HG03457 (cell line): ENCODE measurements around the gene GORASP2.
"Not testable (repeated sequence)": the region's sequence is repeated elsewhere in the genome, so short reads cannot be mapped to it uniquely, and the experiment has no call there.

Experiments
- ATAC-seq: cut with Tn5 transposase; IDR thresholded peaks from one replicate; pipeline ENCODE4 v1.9.1; 2021; ENCODE audit warnings: moderate number of reproducible peaks; ENCODE audit not compliant: unreplicated experiment

GORASP2 gene

DNA sequence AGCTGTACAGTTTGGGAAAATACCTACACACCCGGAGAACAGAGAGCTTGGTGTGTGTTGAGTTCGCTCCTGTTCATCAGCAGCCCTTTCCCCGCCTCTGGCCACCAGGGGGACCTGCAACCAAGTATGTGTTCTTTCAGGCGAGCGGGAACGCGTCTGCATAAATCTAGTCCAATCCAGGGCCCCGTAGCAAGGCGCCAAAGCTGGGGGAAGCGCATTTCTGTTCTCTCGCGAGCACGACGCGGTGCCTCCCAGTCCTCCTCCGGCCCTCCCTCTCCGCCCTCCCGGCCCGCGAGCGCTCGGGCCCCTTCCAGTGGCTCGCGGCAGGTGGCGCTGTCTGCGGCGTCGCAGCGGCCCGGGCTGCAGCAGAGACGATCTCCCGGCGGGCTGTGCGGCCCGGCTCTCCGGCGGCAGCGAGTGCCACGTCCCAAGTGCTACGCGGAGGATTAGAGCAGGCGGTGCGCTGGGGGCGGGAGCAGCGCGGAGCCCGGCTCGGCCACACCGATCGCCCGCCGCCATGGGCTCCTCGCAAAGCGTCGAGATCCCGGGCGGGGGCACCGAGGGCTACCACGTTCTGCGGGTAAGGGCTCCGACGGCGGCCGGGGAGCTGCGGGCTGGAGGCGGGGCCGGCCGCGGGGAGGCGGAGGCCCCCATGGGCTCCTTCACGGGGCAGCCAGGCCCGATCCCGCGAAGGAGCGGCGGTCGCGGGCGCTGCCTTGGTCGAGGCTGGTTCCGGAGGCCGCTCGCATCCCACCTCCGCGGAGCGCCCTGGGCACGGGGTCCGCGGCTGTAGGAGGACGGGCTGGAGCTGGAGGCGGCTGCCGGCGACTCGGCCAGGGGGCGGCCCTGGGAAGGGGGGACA lies at the start of gene GORASP2:
TSS of gene GORASP2 (plus strand) at position 430 of the 862 bp plus-strand sequence. CDS start at position 518, 88 bp downstream.
- ATAC-seq = peak; percentile 93

DNA sequence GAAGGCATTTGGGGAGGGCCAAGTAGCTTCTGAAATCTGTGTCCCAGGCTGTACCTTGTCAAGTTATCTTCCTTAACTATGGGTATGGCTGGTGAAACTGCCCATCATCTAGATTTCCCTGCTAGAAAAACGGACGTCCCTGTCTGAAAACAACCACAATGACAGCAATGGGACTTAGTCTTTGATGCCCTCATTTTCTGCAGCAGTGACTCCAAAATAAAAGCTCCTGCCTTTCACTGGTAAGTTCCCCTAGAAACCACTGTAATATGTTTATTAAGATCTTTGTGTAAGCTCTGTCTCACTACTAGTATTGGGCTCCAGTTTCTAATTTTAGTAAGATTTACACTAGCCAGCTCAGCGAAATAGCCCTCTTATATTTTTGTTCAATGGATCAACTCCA lies 47.2 kb upstream of the GORASP2 start:
- ATAC-seq = no peak

DNA sequence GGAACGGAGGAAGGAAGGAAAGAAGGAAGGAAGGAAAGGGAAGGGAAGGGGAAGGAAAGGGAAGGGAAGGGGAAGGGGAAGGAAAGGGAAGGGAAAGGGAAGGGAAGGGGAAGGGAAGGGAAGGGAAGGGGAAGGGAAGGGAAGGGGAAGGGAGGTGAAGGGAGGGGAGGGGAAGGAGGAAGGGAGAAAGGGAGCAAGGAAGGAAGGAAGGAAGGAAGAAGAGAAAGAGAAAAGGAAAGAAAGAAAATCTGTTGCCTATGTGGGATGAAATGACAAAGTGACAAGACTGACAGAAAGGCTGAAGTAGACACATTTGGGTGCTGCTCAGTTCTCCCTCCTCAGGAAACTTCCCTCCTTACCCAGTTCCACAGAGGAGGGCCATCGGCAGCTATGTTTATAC lies 46.3 kb upstream of the GORASP2 start:
- no peak for ATAC-seq

DNA sequence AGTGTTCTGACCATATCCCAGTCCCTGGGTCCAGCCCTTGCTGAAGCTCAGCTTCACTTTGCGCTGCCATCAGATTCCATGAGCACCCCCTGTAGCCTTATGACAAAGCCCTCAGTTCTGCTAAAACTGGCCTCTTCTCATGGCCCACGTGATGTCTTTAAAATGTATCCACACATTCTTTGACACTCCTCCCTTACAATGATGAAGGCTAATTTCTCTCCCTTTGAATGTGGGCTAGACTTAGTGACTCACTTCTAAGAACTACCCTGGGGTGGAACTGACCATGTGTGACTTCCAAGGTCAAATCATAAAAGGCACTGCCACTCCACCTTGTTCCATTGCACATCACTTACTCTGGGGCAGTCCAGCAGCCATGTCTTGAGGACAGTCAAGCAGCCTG lies 45.4 kb upstream of the GORASP2 start:
- no peak for ATAC-seq

DNA sequence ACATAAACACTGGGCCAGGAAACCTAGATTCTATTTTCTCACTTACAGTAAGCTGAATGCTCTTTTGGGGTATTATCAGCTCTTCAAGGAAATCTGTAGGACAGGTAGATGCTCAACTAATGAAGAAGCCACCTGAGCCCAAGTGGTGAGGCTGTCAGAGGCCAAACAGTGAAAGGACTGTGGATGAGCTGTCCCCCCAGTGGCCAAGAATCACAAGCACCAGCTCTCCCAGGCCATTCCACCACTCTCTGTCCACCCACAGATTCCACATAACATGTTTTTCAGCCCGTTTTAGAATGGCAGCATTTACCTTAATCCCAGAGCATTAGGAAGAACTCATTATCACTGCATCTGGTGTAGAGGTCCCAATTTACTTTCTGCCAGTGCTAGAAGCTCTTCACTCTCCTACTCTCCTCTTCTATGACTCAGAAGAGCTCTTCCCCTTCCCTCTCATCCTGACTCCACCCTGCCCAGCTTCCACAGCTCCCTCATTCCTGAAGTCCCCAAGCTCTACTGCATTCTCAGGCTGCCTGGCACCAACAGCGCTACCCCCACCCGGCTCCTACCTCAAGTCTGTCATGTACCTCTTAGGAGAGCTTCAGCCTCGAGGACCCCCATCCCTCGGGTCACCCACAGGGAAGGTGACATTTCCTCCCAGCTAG lies 43.8 kb upstream of the GORASP2 start:
- no peak for ATAC-seq

DNA sequence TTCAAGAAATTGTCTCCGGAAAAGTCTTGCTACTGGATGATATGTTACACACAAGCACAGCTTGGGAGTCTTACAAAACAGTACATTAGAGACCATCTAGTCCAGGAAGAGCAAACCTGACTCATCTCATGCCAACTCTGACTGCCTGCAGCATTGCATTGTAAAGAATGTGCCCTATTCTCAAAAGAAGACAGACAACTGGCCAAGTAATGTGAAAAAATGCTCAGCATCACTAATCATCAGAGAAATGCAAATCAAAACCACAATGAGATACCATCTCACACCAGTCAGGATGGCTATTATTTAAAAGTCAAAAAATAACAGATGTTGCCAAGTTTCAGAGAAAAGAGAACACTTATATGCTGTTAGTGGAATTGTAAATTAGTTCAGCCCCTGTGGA lies 42.7 kb upstream of the GORASP2 start:
- ATAC-seq = no peak

DNA sequence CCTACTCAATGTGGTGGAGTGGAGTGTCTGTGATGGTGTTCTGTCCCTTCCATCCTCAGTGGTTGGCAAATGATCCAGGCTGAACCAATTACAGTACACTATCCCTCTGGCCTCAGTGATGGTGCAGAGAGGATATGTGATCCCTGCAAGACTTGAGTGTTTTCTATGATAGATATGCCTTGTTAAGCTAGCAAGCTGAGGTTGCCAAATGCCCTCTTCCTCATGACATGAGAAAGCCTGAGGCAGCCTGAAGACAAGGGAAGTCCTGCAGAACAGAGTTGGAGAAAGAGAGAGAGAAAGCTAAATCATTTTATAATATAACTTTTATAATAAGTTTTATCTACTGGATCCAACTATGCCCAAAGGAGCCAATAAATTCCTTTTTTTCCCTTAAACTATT lies 41.6 kb upstream of the GORASP2 start:
- no peak for ATAC-seq

DNA sequence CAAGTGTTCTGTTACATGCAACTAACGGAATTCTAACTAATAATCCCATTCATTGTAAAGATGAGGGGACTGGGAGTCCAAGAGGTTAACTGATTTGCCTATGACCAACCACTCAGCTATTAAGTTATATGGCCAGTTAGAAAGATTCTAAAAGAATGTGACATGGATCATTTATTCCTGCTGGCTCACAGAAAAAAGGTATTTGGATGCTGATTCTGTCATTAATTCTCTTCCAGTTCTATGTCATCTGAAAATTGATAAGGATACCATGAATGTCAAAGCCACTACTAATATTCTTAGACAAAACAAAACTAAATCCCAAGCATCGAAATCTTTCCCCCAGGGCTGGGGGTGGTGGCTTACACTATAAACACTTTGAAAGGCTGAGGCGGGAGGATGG lies 41.2 kb upstream of the GORASP2 start:
- ATAC-seq = no peak

DNA sequence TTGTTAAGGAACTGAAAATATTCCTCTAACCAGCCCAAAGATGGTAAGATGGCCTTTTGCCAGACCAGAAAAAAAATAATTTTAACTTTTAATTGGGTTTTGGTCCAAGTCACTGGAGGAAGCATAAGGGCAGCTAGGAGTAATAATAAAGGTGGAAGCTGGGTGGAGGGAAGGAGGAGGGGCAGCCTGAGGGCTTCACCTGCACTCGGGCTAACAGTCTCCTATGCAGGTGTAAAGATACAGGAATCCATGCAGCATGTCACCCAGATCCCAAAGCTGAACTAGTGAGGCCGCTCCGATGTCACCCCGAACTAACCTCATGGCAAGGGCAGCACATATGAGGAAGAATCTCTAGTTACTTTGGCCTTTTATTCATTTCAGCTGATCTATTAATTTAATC lies 37.2 kb upstream of the GORASP2 start:
- no peak for ATAC-seq

DNA sequence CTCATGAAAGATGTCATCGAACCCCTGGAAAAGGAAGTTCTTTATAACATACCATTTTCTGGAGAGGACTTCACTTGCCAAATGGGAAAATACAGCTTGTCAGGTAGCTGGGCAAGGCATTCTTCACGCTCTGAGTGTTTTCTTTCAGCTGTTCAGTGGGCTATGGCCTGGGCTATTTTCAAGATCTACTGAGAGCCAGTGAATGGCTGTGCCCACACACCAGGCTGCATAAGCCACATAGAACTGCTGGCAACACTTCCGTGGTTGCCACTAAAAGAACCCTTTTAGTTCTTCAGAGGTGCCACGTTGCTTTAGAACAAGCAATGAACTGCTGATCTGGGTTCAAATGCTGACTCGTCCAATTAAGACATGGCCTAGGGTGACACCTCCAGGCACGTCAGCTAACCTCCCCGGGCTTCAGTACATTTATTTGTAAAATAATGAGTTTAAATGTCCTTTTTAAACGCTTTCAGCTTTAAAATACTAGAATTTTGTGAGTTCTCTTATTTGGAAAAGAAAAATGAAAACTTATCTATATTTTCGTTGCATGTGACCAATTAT lies 36.6 kb upstream of the GORASP2 start:
- ATAC-seq = no peak

DNA sequence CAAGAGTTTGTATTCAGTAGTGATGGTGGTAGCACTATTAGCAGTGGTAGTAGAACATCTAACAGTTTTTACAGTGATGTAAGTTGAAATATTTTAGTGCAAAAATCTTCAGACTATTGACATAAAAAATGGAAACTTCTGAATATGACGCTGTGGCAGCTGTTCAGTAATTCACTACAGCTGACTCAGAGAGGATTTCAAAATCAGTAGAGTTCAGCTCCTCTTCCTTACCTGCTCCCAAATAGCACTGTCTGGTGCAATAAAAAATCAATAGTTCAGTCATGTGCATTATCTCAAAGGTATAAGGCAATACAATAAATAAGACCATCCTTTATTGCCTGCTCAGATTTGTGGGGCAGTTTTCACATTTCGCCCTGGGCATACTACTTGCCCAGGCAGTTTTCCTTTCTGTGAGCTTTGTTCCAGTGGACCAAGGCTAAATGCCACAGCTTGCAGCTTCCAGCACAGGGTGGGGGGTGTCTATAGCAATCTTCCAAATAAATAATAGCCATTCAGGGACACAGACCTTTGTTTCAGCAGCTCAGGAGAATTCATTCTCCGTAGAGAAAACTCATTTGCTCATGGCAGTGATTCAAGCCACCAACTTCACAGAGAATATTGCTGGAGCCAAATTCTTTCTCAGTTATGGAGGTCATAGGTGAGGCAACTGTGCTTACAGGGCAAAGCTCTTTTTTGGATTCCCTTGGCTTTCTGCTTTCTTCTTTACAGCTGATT lies 33.9 kb upstream of the GORASP2 start:
- ATAC-seq = no peak

DNA sequence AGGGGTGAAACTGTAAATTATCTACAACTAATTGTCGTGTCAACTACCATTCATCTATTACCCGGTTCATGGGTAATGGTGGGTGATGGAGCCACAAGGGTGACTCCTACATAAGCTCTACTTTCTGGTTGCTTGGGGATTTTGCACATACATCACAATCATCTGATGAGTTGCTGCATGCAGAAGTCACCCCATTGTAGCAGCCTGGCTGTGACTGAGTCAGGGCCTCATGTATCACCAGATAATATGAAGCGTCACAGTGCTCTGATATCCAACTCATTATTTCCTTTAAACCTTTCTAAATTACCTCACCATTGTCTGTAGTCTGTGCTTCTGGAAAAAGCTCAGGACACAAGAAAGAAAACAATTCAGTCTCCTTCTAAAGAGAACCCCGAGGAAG lies 32.4 kb upstream of the GORASP2 start:
- no peak for ATAC-seq

DNA sequence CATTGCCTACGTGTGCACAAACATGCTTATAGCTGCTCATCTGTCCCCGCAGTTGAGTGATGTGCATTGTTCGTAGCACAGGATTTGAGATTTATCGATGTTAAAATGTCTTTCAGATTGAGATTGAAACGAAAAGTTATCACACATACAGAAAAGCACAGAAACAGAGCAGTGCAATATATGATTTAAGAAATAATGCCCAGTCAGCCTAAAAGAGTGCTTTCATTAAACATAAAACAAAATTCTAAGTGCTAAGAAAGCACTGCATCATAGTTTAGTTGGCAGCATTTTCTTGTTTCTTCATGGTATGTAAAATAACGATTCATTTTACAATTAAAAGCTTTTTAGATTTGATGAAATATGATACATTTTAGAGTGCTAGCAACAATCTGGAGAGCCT lies 31.9 kb upstream of the GORASP2 start:
- ATAC-seq = no peak

DNA sequence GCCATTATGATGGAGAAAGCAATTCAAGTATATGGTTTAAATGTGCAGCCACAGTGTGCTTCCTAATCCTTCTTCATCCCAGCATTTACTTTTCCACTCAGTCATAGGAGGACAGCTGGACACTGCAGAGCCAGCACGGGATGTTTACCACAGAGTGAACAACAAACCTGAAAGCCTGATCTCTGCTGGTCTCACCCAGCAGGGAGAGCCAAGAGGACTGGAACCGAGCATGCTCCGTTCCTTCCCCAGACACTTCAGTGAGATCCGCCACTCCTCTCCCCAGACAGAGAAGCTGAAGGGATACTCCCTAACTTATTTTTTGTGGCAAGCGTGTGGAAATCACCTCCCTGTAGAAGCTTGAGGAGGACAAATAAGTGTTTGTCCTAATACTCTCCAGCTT lies 23.2 kb upstream of the GORASP2 start:
- ATAC-seq = no peak

DNA sequence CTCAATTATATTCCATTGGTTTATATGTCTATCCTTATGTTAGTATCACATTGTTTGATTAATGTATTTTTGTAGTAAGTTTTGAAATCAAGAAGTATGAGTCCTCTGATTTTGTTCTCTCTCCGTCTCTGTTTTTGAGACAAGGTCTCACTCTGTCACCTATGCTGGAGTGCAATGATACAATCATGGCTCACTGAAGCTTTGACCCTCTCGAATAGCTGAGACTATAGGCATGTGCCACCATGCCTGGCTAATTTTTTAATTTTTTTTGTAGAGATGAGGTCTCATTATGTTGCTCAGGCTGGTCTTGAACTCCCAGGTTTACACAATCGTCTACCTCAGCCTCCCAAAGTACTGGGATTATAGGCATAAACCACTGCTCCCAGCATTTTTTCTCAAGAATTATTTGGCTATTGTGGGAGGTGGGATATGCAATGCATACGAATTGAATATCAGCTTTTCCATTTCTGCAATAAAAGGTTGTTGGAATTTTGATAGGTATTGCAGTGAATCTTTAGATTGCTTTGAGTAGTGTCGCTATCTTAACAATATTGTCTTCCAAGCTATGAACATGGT lies 17.7 kb upstream of the GORASP2 start:
- ATAC-seq = no peak

DNA sequence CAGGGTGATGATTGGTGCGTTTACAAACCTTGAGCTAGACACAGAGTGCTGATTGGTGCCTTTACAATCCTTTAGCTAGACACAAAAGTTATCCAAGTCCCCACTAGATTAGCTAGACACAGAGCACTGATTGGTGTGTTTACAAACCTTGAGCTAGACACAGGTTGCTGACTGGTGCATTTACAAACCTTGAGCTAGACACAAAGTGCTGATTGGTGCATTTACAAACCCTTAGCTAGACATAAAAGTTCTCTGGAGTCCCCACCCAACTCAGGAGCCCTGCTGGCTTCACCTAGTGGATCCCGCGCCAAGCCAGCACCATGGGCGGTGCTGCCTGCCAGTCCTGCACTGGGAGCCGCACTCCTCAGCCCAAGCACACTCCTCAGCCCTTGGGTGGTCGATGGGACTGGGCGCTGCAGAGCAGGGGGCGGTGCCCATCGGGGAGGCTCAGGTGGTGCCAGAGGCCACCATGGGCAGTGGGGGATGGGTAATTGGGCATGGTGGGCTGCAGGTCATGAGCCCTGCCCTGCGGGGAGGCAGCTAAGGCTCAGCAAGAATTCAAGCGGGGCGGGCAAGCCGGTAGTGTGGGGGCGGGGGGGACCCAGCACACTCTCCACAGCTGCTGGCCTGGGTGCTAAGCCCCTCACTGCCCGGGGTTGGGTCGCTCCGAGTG lies 13.9 kb upstream of the GORASP2 start:
- ATAC-seq = not testable (repeated sequence)

DNA sequence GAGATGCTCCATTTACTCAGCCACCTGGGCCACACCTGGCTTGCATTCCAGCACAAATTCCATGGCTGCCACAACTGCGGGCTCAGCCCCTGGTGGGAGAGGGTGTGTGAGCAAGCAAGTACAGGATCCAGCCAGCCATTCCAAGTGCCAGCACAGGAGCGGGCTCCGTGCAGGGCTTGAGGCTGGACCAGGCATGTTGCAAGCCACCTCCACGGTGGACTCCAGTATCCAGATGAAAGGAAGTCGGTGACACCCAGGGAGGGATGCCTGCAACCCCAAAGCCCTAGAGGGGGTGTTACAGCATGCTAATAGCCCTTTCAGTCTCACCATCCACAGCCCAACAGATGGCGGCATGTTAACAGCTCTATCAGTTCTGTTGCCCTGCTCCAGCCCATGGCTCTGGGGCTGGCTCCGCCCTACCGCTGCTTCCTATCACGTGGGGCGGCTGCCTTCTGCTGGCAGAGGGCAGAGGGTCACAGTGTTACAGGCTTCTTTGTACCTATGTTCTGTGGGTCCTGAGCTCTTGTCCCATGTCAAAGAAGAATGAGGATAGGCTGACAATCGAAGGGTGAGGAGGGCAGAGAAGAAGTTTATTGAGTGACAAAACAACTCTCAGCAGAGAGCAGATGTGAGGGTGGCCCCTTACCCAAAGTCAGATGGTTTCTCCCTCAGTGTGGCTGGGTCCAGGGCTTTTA lies 11.7 kb upstream of the GORASP2 start:
- no peak for ATAC-seq

DNA sequence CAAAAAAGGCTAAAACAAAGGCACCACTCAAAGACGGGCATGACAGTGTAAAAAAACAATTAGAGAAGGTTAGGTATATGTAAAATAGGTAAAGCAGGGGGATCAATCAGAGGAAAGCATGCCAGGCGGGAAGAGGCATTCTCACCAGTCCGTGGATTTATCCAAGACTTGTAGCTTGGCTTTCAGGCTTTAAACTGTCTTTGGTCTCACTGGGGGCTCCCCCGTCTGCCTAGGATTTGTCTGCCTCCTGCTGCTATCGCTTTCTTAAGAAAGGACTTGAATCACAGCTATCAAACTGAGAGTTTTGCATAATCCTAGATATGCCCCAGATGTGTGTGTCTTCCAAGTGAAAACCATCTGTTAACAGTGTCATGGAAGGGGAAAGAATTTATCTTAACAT lies 11.1 kb upstream of the GORASP2 start:
- no peak for ATAC-seq

DNA sequence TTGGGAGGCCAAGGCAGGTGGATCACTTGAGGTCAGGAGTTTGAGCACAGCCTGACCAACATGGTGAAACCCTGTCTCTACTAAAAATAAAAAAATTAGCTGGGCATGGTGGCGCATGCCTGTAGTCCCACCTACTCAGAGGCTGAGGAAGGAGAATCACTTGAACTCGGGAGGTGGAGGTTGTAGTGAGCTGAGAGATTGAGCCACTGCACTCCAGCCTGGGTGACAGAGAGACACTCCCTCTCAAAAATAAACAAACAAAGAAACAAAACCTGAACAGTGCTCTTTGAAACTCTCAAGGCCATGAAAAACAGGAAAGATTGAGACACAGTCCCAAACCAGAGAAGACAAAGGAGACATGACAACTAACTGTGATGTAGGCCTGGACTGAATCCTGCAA lies 7.2 kb upstream of the GORASP2 start:
- not testable (repeated sequence) for ATAC-seq
